Measurements from ENCODE around the gene PARP8.
"Not testable (repeated sequence)": the region's sequence is repeated elsewhere in the genome, so short reads cannot be mapped to it uniquely, and the experiment has no call there.

The PARP8 gene

DNA sequence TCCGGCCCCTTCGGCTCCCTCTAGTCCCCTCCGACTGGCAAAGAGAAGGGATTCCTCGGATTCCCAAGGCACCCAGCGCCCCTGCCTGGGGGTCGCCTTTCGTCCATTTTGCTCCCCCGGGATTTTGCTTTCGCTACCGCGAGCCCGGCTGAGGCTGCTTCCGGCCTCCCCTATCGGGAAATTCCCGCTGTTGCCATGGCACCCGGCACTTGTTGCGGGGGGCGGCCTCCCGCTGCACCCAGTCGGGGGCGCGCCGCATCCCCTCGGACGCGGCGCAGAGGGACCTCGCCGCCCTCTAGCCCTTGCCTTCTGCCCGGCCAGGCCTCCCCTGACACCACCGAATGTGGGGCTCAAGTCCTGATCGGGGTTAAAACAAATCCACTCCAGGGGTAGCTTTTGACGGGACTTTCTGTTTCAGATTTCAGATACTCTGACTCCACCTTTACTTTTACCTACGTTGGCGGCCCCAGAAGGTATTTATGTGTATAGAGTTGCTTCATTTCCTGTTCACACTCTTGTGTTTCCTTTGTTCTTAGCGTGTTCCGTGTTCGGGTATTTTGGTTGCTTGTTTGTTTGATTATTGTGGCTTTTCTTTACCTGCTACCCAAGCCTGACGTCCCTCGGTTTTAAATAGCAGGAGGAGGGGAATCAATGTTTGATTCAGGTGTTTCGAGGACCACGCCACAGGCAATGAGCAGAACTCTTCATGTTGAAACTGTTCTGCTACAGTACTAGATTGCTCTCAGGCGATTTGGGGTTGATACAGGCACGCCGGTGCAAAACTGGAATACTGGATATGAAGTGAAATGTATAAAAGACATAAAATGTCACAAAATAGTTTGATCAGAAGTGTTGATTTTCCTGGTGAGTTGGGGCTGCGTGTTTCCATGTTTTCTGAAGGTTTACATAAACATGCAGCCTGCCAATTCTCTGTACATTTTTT lies 1.5 kb downstream of the PARP8 start:
- peak; percentile 35 for DNase-seq (ENCODE audit: low read depth)
- peak overlapping the region; percentile 72 for H3K4me3 ChIP-seq (replicated peaks; ENCODE audit: low read depth, low read length)
- TF ChIP-seq, protein P1, sequence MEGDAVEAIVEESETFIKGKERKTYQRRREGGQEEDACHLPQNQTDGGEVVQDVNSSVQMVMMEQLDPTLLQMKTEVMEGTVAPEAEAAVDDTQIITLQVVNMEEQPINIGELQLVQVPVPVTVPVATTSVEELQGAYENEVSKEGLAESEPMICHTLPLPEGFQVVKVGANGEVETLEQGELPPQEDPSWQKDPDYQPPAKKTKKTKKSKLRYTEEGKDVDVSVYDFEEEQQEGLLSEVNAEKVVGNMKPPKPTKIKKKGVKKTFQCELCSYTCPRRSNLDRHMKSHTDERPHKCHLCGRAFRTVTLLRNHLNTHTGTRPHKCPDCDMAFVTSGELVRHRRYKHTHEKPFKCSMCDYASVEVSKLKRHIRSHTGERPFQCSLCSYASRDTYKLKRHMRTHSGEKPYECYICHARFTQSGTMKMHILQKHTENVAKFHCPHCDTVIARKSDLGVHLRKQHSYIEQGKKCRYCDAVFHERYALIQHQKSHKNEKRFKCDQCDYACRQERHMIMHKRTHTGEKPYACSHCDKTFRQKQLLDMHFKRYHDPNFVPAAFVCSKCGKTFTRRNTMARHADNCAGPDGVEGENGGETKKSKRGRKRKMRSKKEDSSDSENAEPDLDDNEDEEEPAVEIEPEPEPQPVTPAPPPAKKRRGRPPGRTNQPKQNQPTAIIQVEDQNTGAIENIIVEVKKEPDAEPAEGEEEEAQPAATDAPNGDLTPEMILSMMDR (IDR thresholded peaks at IDR 0.05; ENCODE audit: low read length, missing control alignments), result no peak

DNA sequence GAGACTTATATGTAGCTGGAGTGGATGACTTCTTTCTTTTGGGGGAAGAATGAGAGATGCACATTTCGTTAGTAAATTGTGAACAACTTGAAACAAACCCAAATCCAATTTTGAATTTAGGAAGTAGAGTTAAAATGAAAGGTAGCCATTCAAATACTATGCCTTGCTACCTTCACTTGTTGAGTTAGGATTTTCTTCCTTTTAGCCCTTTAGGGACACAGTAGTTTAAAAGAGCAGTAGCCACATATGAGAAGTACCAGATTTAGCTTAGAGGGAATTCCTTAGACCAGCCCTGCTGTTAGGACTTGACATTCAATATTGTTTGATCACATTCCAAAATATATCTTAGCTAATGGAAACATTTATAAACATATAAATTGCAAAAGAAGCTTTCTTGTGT lies 2.2 kb downstream of the PARP8 start:
- DNase-seq (ENCODE audit: low read depth); H3K4me3 ChIP-seq (replicated peaks; ENCODE audit: low read depth, low read length): not testable (repeated sequence)

DNA sequence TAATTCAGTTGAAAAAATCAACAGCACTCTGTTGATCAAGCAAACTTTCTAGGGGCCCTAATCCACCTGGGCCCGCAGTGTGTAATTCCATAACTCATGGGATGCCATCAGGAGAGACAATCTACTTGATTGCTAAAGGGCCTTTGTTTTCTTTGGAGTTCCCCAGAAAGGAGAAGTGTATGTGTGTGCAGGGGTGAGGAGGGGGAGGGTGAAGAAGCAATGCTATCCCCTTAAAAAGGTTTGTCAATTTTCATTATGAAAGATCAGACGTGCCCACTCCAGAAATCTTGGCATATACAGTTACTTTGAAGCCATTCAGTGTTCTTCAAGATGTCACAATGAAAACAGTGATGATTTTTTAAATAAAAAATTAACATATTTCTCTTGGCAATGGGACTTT lies 6.2 kb downstream of the PARP8 start:
- TF ChIP-seq, protein P1 (IDR thresholded peaks at IDR 0.05; ENCODE audit: low read length, missing control alignments), result no peak
- DNase-seq (ENCODE audit: low read depth), result no peak
- H3K4me3 ChIP-seq (replicated peaks; ENCODE audit: low read depth, low read length), result no peak overlapping the region

DNA sequence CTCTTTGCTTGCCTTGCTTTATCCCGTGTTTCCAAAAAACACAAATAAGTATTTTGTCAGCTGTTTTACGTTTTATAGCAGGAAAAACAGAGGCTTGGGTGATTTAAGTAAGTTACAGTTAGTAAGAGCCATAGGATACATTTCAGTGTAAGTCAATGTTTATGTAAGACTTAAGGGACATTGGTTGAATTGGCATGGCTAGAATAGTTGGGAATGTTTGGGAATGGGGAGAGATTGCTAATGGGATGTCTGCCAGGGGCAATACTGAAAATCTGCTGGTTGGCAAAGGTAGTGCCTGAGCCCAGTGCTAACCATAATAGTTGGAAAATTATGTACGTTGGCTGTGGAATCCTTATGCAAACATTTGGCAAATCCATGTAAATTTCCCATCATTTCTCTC lies 7.0 kb downstream of the PARP8 start:
- DNase-seq (ENCODE audit: low read depth); H3K4me3 ChIP-seq (replicated peaks; ENCODE audit: low read depth, low read length): not testable (repeated sequence)

DNA sequence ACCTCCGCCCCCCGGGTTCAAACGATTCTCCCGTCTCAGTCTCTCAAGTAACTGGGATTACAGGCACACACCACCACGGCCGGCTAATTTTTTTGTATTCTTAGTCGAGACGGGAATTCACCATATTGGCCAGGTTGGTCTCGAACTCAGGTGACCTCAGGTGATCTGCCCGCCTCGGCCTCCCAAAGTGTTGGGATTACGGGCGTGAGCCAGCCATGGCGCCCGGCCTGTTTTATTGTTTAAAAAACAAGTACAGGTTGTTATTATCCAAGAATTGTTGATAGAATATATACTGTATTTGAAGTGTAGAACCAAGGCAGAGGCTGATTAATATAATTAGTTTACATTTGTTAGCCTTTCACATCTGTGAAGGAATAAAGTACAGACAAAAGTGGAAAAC lies 8.9 kb downstream of the PARP8 start:
- TF ChIP-seq, protein P1 (IDR thresholded peaks at IDR 0.05; ENCODE audit: low read length, missing control alignments), result no peak
- no peak overlapping the region for H3K4me3 ChIP-seq (replicated peaks; ENCODE audit: low read depth, low read length)
- DNase-seq (ENCODE audit: low read depth), result no peak

DNA sequence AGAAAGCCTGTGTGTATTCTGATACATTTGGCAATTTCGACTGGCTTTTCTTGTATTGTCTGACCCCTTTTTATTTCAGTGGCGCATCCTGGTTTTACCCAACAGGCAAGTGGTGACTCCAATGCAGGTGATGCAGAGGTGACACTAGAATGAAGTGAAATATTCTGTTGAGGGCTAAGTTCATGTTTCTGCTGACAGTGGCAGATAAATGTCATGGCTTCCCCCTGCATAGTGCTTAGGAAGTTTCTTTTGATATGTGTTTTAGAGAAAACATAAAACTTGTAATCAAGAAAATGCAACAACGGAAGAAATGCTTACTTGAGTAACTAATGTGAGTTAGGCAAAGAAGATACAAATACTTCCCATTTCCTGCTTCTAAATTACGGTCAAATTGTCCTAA lies 13.1 kb downstream of the PARP8 start:
- H3K4me3 ChIP-seq (replicated peaks; ENCODE audit: low read depth, low read length); DNase-seq (ENCODE audit: low read depth): not testable (repeated sequence)

DNA sequence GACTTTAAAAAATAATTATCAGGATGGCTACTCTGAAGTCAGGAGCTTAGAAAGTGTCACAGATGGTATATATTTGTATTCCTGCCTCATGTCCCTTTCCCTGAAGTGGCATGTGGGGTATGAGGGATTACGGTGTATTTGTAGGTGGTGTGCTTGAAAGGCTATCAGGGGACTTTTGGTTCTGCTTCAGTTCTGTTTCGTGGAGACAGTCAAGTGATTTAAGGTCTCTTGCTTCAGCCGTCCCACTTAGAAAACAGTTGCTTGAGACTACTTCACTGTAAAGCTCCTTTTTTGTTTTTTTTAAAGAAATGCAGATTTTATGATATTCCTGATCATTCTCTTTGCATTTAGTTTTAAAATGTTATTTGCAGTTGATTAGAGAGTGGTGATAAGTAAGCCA lies 18.3 kb downstream of the PARP8 start:
- no peak overlapping the region for H3K4me3 ChIP-seq (replicated peaks; ENCODE audit: low read depth, low read length)
- no peak for DNase-seq (ENCODE audit: low read depth)
- TF ChIP-seq, protein P1 (IDR thresholded peaks at IDR 0.05; ENCODE audit: low read length, missing control alignments), result no peak

DNA sequence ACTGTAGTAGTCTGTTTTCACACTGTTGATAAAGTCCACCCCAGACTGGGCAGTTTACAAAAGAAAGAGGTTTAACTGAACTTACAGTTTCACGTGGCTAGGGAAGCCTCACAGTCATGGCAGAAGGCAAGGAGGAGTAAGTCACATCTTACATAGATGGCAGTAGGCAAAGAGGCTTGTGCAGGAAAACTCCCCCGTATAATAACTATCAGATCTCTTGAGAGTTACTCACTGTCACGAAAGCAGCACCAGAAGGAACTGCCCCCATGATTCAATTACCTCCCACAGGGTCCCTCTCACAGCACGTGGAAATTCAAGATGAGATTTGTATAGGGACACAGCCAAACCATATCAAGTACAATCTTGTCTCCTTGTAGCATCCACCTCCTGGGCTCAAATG lies 21.1 kb downstream of the PARP8 start:
- no peak overlapping the region for H3K4me3 ChIP-seq (replicated peaks; ENCODE audit: low read depth, low read length)
- no peak for DNase-seq (ENCODE audit: low read depth)
- TF ChIP-seq, protein P1 (IDR thresholded peaks at IDR 0.05; ENCODE audit: low read length, missing control alignments), result no peak
